Esophagus squamous epithelium (tissue), 4 donors: ENCODE results near the gene PTPRG.

Source experiments
- POLR2A ChIP-seq, 4 donors: fragments of 450-650 bp; IDR thresholded peaks; one replicate each; pipeline ENCODE4 v1.6.1; 2017; ENCODE audit warnings: antibody characterized with exemption in 4 of 4, mild to moderate bottlenecking in 4 of 4, moderate library complexity in 3 of 4
- TF ChIP-seq, protein P1 (sequence below), 6 experiments: fragments of 450-650 bp in 4 of 6; fragments of 200-600 bp in 2 of 6; sonication (generic) in 2 of 6; IDR thresholded peaks; one replicate each; pipeline ENCODE4 v1.5.1; 2016 to 2019; ENCODE audit warnings: antibody characterized with exemption in 6 of 6, mild to moderate bottlenecking in 4 of 6, moderate library complexity in 4 of 6

DNA sequence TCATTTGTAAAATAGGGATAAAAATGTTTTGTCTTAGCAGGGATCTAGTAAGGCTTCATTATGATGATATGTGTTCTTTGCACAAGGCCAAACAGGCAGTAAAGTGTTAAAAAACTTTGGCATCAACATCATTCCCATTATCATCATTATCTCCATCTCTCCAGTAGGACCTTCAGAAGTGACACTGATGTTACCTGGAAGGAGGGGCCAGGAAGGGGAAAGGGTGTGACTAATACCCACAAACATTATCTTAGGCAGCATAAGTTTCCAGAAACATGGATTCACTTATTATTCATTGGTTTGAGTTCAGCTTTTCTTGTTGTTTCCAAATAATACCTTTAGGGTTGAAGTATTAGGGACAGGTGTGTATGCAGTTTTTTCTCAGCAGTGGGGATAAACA lies 399.6 kb downstream of the PTPRG start:
- no peak for TF ChIP-seq POLR2A (IDR thresholded peaks at IDR 0.05)
- TF ChIP-seq, protein P1, sequence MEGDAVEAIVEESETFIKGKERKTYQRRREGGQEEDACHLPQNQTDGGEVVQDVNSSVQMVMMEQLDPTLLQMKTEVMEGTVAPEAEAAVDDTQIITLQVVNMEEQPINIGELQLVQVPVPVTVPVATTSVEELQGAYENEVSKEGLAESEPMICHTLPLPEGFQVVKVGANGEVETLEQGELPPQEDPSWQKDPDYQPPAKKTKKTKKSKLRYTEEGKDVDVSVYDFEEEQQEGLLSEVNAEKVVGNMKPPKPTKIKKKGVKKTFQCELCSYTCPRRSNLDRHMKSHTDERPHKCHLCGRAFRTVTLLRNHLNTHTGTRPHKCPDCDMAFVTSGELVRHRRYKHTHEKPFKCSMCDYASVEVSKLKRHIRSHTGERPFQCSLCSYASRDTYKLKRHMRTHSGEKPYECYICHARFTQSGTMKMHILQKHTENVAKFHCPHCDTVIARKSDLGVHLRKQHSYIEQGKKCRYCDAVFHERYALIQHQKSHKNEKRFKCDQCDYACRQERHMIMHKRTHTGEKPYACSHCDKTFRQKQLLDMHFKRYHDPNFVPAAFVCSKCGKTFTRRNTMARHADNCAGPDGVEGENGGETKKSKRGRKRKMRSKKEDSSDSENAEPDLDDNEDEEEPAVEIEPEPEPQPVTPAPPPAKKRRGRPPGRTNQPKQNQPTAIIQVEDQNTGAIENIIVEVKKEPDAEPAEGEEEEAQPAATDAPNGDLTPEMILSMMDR (IDR thresholded peaks at IDR 0.05): no peak
